ENCODE results near the gene MRPS35. TPM values are rescaled to one million over a fixed set of nuclear protein-coding genes. Genes with fewer than 3 reads are reported as not detected.
"Not testable (repeated sequence)": the region's sequence is repeated elsewhere in the genome, so short reads cannot be mapped to it uniquely, and the experiment has no call there.

Gene MRPS35
- total RNA-seq, 1 donor from 2014 or later: 63.3 TPM

DNA sequence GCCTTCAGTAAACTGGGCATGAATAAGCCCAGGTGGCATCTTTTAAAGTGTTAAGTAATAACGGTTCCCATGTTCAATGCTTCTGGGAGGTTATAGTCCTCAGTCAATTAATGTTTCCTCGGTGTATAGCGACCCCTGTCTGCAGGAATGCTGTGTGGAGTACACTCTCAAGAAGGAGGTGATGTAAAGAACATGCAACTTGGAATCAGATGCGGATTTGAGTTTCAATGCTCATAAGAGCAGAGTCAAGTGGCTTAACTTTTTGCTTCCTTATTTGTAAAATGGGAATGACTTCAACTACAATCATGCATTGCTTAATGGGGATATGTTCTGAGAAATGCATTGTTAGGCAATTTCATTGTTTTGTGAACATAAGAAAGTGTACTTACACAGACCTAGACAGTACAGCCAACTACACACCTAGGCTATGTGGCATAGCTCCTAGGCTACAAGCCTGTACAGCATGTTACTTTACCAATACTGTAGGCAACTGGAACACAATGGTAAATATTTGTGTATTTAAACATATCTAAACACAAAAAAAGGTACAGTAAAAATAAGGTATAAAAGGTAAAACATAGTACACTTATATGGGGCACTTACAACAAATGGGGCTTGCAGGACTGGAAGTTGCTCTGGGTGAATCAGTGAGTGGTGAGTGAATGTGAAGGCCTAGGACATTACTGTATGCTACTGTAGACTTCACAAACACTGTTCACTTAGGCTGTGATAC is 6.7 kb upstream of the MRPS35 start:
- DNase-seq (no peak), ATAC-seq (peak; percentile 82)
- intact Hi-C loops (cut with micrococcal nuclease): no loop called here

DNA sequence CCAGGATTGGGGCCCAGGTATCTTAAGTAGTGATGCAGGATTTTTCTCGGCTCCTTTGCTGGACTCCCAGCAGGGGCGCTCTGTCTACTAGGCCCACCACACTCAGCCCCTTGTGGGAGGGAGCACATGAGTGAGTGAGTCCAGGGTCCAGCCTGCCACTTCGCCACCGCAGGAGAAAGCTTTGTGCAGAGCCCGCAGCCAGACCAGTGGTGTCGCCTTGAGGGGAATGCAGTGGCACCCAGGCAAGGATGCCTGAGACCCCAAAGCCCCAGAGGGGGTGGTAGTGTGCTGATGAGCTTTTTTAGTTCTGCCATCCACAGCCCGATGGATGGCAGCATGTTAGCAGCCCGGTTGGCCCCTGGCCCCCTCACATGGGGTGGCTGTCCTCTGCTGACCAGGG is 5.4 kb upstream of the MRPS35 start:
- DNase-seq (no peak), ATAC-seq (no peak)
- intact Hi-C loops (cut with micrococcal nuclease): no loop called here

GRCh38 chr12:27707216-27707615 is 3.4 kb upstream of the MRPS35 start:
- no peak for ATAC-seq
- no peak for DNase-seq
- intact Hi-C loops (cut with micrococcal nuclease): no loop called here

DNA sequence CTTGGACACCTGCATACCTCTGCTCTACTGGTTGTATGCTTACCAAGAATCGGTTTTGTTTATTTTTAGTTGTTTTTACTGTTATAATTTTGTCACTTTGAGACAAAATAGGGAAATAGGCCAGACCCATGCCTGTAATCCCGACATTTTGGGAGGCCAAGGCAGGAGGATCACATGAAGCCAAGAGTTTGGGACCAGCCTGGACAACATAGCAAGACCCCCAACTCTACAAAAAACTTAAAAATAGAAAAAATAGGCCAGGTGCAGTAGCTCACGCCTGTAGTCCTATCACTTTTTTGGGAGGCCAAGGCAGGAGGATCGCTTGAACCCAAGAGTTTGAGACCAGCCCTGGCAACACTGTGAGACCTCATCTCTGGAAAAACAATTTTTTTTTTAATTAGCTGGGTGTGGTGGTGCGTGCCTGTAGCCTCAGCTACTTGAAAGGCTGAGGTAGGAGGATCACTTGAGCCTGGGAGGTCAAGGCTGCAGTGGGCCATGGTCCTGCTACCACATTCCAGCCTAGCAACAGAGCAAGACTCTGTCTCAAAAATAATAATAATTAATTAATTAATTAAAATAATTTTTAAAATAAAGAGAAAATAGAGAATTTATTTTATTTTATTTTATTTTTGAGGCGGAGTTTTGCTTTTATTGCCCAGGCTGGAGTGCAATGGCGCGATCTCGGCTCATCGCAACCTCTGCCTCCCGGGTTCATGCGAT is 1.3 kb upstream of the MRPS35 start:
- no peak for ATAC-seq
- intact Hi-C loops (cut with micrococcal nuclease): no loop called here
- DNase-seq: no peak

GRCh38 chr12:27709932-27710591 is 570 bp upstream of the MRPS35 start:
- DNase-seq (no peak), ATAC-seq (peak; percentile 53)
- intact Hi-C loops (cut with micrococcal nuclease): no loop called here

GRCh38 chr12:27711317-27711682 is 668 bp downstream of the MRPS35 start:
- intact Hi-C loops (cut with micrococcal nuclease): no loop called here
- ATAC-seq (no peak), DNase-seq (no peak)

DNA sequence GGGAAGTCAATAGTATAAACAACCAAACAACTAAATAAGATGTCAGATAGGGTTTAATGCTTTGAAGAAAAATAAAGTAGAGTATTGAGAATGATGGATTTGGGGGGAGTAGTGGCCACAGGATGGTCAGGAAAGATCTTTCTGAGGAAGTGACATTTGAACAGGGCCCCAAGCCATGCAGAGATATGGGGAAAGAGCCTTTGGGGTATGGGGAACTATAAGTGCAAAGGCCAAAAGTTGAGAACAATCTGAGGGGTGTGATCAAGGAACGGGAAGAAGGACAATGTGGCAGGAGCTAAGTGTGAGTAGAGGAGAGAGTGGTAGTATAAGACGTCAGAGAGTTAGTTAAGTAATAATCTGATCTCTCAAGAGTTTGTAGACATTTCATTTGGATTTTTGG is 1.3 kb downstream of the MRPS35 start:
- ATAC-seq: no peak
- no peak for DNase-seq
- intact Hi-C loops (cut with micrococcal nuclease): no loop called here

GRCh38 chr12:27723212-27723611 is 12.6 kb downstream of the MRPS35 start:
- intact Hi-C loops (cut with micrococcal nuclease): no loop called here
- no peak for ATAC-seq
- no peak for DNase-seq

GRCh38 chr12:27730097-27730588 is 19.5 kb downstream of the MRPS35 start:
- DNase-seq: no peak
- intact Hi-C loops (cut with micrococcal nuclease): loop anchor here (5.0 kb wide), 2 partner anchors 92 to 212 kb away; no protein-coding TSS in a partner anchor
- ATAC-seq: no peak

DNA sequence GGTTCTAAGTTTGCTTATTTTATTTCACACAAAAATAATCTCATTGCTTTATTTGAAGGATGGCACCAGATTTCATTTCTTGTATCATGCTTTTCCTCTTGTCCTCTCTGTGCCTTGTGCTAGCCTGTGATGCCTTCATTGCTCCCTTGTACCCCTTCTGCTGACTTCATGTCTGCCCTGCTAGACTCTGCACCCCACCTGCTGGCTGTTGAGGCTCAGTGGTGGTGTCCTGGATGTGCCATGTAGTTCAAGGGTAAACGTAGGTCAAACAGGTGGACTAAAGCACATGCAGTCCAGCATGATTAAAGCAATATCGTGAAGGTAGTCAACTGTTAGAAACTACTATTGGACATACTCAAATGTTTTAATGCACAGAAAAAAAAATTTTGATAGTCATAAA is 21.6 kb downstream of the MRPS35 start:
- DNase-seq (no peak), ATAC-seq (no peak)
- intact Hi-C loops (cut with micrococcal nuclease): loop anchor here (5.0 kb wide), 2 partner anchors 90 to 210 kb away; no protein-coding TSS in a partner anchor

DNA sequence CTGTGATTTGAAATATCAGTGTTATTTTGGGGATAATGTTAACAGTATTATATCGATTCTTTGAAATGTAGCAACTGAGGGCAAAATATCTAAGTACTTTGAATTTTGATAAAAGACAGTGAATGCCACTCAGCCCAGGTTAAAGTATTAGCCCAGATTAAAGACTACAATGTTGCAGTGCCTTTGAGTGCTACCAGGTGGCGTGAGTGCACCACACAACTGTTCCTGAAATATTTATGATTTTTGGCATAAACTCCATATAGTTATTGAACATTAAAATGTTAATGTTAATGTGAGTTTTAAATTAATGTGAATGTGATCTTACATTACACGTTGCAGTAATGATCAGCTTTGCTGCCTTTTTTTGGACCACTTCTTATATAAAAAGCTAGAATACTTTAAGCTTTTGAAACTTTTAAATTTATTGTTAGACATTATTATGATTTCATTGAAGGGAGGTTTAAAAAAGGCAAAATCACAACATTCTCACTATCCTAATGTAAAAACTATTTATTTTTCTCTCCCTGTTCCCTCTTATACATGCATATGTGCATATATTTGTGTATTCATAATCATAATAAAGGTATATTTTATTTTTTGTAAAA is 22.5 kb downstream of the MRPS35 start:
- ATAC-seq (peak; percentile 56), DNase-seq (no peak)
- intact Hi-C loops (cut with micrococcal nuclease): loop anchor here (5.0 kb wide), 2 partner anchors 89 to 209 kb away; no protein-coding TSS in a partner anchor

GRCh38 chr12:27733791-27734190 is 23.2 kb downstream of the MRPS35 start:
- no peak for DNase-seq
- intact Hi-C loops (cut with micrococcal nuclease): loop anchor here (5.0 kb wide), 2 partner anchors 89 to 209 kb away; no protein-coding TSS in a partner anchor
- ATAC-seq: no peak

DNA sequence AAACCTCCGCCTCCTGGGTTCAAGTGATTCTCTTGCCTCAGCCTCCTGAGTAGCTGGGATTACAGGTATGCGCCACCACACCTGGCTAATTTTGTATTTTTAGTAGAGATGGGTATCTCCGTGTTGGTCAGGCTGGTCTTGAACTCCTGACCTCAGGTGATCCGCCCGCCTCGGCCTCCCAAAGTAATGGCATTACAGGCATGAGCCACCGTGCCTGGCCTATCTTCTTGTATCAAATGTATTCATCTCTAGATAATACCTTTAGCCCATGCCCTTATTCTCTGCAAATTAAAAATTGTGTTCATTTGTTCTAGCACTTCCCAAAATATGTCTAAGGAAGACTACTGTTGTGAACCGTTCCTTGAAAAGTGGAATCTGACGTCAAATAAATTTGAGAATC is 23.7 kb downstream of the MRPS35 start:
- not testable (repeated sequence) for DNase-seq, ATAC-seq
- intact Hi-C loops (cut with micrococcal nuclease): loop anchor here (5.0 kb wide), 2 partner anchors 88 to 208 kb away; no protein-coding TSS in a partner anchor

- no peak for DNase-seq
- no peak for ATAC-seq
- intact Hi-C loops (cut with micrococcal nuclease): no loop called here
Measured at GRCh38 chr12:27743601-27744000, 33.0 kb downstream of the MRPS35 start.

- intact Hi-C loops (cut with micrococcal nuclease); ATAC-seq; DNase-seq: not testable (repeated sequence)
Measured at GRCh38 chr12:27745734-27746133, 35.1 kb downstream of the MRPS35 start.

DNA sequence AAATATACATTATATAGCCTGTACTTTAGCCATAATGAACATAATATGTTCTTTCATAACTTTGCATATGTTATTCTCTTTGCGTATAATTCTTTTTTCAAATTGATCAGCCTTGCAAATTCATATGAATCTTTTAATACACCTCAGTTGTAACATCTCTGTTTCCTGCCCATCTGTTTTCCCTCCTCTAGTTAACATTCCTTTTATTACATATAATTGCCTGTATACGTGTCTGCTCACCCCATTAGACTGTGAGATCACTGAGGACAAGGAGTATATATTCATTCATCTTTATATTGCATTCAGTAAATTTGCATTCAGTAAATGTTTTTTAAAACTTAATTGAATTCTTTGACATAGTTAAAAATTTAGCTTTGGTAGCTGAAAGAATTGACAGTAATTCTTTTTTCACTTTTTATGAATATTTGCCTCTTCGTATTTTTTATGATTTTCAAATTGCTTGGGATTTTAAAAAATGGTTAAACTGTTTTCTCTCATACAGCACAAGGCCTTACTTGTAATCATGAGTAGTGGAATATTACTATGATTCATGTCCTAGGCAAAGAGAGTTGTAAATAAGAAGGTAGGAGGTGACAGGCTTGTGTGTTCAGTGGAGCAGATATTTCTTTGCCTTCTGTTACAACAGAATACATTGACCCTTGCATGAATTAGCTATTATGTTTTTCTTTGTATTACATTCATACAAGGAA is 36.6 kb downstream of the MRPS35 start:
- intact Hi-C loops (cut with micrococcal nuclease): no loop called here
- ATAC-seq (peak; percentile 64), DNase-seq (no peak)

DNA sequence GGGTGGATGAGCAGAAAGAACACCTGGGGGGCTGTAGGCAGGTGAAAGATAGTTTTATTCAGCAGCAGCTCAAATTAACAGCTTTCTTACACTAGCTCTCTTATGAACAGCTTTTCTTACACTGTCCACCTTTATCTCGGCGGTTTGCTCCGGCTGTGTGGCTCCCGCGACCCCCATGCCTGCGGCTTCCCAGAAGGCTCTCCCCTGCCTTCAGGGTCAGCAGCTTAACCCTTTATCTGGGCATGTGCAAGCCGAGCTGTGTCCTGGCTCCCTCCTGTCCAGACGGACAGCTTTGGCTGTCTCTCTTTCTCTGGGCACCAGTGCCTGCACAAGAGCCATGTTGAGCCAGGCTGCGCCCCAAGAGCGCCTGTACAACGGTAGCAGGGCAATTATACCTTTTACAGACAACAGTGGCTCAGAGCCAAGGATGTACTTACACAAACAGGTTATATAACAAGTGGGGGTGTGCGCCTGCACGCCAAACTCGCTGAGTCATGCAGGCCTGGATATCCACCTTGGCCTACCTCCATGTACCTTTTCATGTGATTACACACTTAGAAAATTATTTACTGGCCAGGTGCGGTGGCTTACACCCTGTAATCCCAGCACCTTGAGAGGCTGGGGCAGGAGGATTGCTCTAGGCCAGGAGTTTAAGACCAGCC is 40.9 kb downstream of the MRPS35 start:
- ATAC-seq (no peak), DNase-seq (no peak)
- intact Hi-C loops (cut with micrococcal nuclease): no loop called here

DNA sequence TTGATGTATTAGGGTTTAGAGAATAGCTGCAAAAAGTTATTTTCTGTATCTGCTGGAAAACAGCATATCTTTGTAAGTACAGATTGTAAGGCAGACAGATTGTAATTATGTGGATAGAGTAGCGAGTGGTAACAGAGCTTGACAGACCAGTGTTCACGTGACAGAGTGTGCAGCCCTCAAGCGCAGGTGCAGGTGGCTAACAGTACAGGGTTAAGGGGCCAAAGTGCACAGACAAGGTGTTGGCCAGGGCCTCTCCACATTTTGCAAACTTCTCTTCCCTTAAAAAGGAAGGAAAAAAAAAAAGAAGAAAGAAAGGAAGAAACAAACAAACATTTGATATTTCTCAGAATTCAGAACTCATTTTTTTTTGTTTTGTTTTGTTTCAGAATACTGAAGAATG is 44.2 kb downstream of the MRPS35 start:
- intact Hi-C loops (cut with micrococcal nuclease): no loop called here
- DNase-seq: no peak
- ATAC-seq: no peak
